Measurements from ENCODE around the gene ASB2.

ASB2 gene

GRCh38 chr14:93891756-93892504 lies 84.4 kb downstream of the ASB2 start:
- no peak overlapping the region for H2AFZ ChIP-seq (ENCODE audit: low read depth, low read length)
- H3K9ac ChIP-seq (ENCODE audit: low read depth, low read length), result no peak overlapping the region
- H3K79me2 ChIP-seq (ENCODE audit: insufficient read depth, low read length), result no peaks in the 10 kb centered on the region
- H4K20me1 ChIP-seq (ENCODE audit: insufficient read depth, low read length), result no peaks in the 10 kb centered on the region
- no peak overlapping the region for H3K27ac ChIP-seq (ENCODE audit: low read length)
- ATAC-seq (ENCODE audit: insufficient read depth, low read depth) (no peak), DNase-seq (no peak)
- H3K9me3 ChIP-seq (ENCODE audit: insufficient read depth, low read length, severe bottlenecking), result no peaks in the 10 kb centered on the region
- no peak overlapping the region for H3K4me2 ChIP-seq (ENCODE audit: insufficient read depth, low read length)
- H3K4me1 ChIP-seq (ENCODE audit: insufficient read depth, low read length), result no peaks in the 10 kb centered on the region
- no peaks in the 10 kb centered on the region for H3K36me3 ChIP-seq (ENCODE audit: insufficient read depth, low read length)
- TF ChIP-seq, protein P1, sequence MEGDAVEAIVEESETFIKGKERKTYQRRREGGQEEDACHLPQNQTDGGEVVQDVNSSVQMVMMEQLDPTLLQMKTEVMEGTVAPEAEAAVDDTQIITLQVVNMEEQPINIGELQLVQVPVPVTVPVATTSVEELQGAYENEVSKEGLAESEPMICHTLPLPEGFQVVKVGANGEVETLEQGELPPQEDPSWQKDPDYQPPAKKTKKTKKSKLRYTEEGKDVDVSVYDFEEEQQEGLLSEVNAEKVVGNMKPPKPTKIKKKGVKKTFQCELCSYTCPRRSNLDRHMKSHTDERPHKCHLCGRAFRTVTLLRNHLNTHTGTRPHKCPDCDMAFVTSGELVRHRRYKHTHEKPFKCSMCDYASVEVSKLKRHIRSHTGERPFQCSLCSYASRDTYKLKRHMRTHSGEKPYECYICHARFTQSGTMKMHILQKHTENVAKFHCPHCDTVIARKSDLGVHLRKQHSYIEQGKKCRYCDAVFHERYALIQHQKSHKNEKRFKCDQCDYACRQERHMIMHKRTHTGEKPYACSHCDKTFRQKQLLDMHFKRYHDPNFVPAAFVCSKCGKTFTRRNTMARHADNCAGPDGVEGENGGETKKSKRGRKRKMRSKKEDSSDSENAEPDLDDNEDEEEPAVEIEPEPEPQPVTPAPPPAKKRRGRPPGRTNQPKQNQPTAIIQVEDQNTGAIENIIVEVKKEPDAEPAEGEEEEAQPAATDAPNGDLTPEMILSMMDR (IDR thresholded peaks at IDR 0.05; ENCODE audit: borderline replicate concordance, extremely low read depth, low read length, poor library complexity, severe bottlenecking), result no peak
- TF ChIP-seq EZH2 (IDR thresholded peaks at IDR 0.05; ENCODE audit: borderline replicate concordance, low read depth, low read length, severe bottlenecking), result no peak
- no peak overlapping the region for H3K4me3 ChIP-seq (ENCODE audit: low read depth in 1 of 2, low read length in 2 of 2)
- peaks cover 8% of the 10 kb centered on the region for H3K27me3 ChIP-seq (ENCODE audit: insufficient read depth, low read length, poor library complexity)

DNA sequence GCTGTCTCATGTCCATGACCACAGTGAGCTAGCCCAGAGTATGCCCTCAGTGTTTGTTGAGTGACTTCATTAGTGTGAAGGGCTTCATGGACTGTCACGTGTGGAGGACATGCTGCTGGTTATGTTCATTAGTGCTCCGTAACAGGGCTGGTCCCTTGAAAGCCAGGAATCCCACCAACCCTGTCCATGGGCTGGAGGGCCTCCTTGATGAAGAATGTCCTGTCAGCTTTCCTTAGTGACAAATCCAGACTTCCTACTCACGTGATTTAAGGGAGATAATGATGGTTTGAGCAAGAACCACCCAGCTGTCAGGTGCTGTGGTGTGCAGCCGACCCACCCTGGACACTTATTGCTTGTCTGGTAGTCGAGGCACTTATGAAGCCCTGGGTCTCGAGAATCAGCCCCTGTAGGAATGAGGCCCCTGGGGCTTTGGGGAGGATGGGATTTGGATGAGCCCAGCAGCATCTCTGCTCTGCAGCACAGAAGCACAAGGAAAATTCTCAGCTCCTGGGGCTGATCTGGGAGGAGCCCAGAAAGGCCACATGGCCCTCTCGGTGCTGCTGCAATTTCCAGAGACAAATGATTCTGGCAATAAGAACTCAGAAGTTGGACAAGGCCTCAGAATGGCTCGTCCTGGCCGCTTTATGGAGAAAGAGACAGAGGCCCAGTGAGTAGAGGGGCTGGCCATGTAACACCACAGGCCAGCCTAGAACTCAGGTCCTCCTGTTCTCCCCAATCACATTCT lies 86.5 kb downstream of the ASB2 start:
- H3K9ac ChIP-seq (ENCODE audit: low read depth, low read length), result no peak overlapping the region
- DNase-seq (no peak), ATAC-seq (ENCODE audit: insufficient read depth, low read depth) (no peak)
- no peak overlapping the region for H2AFZ ChIP-seq (ENCODE audit: low read depth, low read length)
- H4K20me1 ChIP-seq (ENCODE audit: insufficient read depth, low read length), result no peaks in the 10 kb centered on the region
- no peak overlapping the region for H3K27ac ChIP-seq (ENCODE audit: low read length)
- H3K79me2 ChIP-seq (ENCODE audit: insufficient read depth, low read length), result no peaks in the 10 kb centered on the region
- H3K27me3 ChIP-seq (ENCODE audit: insufficient read depth, low read length, poor library complexity), result peaks cover 4% of the 10 kb centered on the region
- no peaks in the 10 kb centered on the region for H3K4me1 ChIP-seq (ENCODE audit: insufficient read depth, low read length)
- H3K9me3 ChIP-seq (ENCODE audit: insufficient read depth, low read length, severe bottlenecking), result no peaks in the 10 kb centered on the region
- no peaks in the 10 kb centered on the region for H3K36me3 ChIP-seq (ENCODE audit: insufficient read depth, low read length)
- H3K4me2 ChIP-seq (ENCODE audit: insufficient read depth, low read length), result no peak overlapping the region
- no peak for TF ChIP-seq EZH2 (IDR thresholded peaks at IDR 0.05; ENCODE audit: borderline replicate concordance, low read depth, low read length, severe bottlenecking)
- TF ChIP-seq, protein P1 (IDR thresholded peaks at IDR 0.05; ENCODE audit: borderline replicate concordance, extremely low read depth, low read length, poor library complexity, severe bottlenecking), result no peak
- H3K4me3 ChIP-seq (ENCODE audit: low read depth in 1 of 2, low read length in 2 of 2), result no peak overlapping the region

DNA sequence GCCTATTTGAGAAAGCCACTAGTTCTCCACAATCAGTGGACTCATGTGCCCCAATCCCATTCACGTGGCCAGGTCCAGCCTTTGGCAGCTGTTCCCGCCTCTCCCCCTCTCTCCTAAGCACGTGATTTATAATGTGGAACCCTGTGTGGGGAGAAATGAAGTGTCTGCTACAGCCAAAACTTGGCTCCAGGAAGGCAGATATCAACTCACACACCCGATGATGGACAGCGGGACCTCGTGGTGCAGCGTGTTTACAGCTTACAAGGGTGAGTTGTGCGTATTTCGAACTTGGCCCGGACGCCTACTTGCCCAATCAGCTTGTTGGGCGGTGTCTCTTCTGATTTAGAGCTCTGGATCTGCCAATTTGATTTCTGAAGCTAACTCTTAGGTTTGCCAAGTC lies 87.4 kb downstream of the ASB2 start:
- Histone ChIP-seq H4K20me1 (ENCODE audit: insufficient read depth, low read length) (no peaks in the 10 kb centered on the region), H2AFZ (ENCODE audit: low read depth, low read length) (no peak overlapping the region), H3K4me1 (ENCODE audit: insufficient read depth, low read length) (no peaks in the 10 kb centered on the region), H3K9ac (ENCODE audit: low read depth, low read length) (no peak overlapping the region), H3K36me3 (ENCODE audit: insufficient read depth, low read length) (no peaks in the 10 kb centered on the region), H3K79me2 (ENCODE audit: insufficient read depth, low read length) (no peaks in the 10 kb centered on the region), H3K4me2 (ENCODE audit: insufficient read depth, low read length) (no peak overlapping the region), H3K27me3 (ENCODE audit: insufficient read depth, low read length, poor library complexity) (peaks cover 4% of the 10 kb centered on the region), H3K27ac (ENCODE audit: low read length) (no peak overlapping the region), H3K9me3 (ENCODE audit: insufficient read depth, low read length, severe bottlenecking) (no peaks in the 10 kb centered on the region), H3K4me3 (ENCODE audit: low read depth in 1 of 2, low read length in 2 of 2) (no peak overlapping the region)
- TF ChIP-seq EZH2 (IDR thresholded peaks at IDR 0.05; ENCODE audit: borderline replicate concordance, low read depth, low read length, severe bottlenecking), result no peak
- TF ChIP-seq, protein P1 (IDR thresholded peaks at IDR 0.05; ENCODE audit: borderline replicate concordance, extremely low read depth, low read length, poor library complexity, severe bottlenecking), result no peak
- DNase-seq (no peak), ATAC-seq (ENCODE audit: insufficient read depth, low read depth) (no peak)

Measured in DND-41 (cell line).